GM13976 (cell line): ENCODE results near the gene SORBS1.

Source experiments
- DNase-seq: peaks from one replicate; pipeline ENCODE4 v3.0.0; 2012; ENCODE audit warnings: low spot score
- CTCF ChIP-seq: IDR thresholded peaks from 2 replicates; pipeline ENCODE4 v1.5.1; 2012; ENCODE audit warnings: borderline replicate concordance, mild to moderate bottlenecking; ENCODE audit not compliant: insufficient read depth; ENCODE audit errors: extremely low read depth, missing control alignments, control extremely low read depth
- in situ Hi-C: fragments of 300-500 bp; cut with MboI; formaldehyde crosslinking; loops from one replicate; pipeline ENCODE4 v1.12.0; 2022; ENCODE audit warnings: low sequenced_read_pairs, mixed read lengths, inconsistent platforms; ENCODE audit not compliant: unreplicated experiment

SORBS1 gene

GRCh38 chr10:95538412-95538811, 22.8 kb downstream of the SORBS1 start:
- no peak for DNase-seq
- TF ChIP-seq CTCF, result no peak
- in situ Hi-C loops, result no loop called here

- DNase-seq, result no peak
- in situ Hi-C loops, result no loop called here
- no peak for TF ChIP-seq CTCF
These were observed 23.6 kb downstream of the SORBS1 start for GRCh38 chr10:95537542-95537927.

GRCh38 chr10:95536894-95537541, 24.2 kb downstream of the SORBS1 start:
- in situ Hi-C loops, result no loop called here
- no peak for TF ChIP-seq CTCF
- DNase-seq, result no peak

- DNase-seq, result no peak
- in situ Hi-C loops, result no loop called here
- TF ChIP-seq CTCF, result no peak
These were observed 25.2 kb downstream of the SORBS1 start for GRCh38 chr10:95536017-95536416.

GRCh38 chr10:95535526-95535925, 25.6 kb downstream of the SORBS1 start:
- in situ Hi-C loops, result no loop called here
- DNase-seq, result no peak
- TF ChIP-seq CTCF, result no peak

GRCh38 chr10:95533590-95533989, 27.6 kb downstream of the SORBS1 start:
- no peak for DNase-seq
- in situ Hi-C loops, result no loop called here
- no peak for TF ChIP-seq CTCF
